Measurements from ENCODE around the gene EPHB2.

DNA sequence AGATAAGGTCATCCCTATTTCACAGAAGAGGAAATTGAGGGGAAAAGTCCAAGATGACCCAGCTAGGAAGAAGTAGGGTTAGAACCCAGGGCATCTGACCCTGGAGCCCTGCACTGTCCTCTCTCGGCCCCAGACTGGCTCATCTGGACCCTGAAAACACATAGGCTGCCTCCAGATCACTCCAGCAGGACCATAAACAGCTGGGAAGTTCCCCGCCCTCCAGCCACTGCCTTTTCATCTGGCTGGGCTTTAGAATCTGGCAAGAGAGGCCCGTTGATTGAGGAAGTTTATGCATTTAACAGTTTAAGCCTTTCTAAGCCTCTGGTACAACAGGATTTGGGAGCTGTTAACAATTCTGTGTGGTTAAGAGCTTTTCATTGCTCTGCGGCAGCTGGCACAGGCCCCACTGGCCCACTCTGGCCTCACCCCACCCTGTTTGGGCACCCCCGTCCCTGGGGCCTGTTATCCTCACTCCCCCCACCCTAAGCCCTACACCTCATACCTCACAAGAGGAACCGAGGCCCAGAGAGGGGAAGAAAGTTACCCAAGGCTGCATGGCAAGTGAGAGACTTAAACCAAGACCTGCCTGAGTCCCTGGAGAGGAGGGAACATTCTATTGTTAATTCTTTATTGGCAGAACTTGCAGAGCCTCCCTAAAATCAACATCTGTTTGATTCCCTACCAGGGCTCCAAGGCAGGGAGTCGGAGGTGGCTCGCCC is 84.2 kb downstream of the EPHB2 start:
- TF ChIP-seq, protein P1, sequence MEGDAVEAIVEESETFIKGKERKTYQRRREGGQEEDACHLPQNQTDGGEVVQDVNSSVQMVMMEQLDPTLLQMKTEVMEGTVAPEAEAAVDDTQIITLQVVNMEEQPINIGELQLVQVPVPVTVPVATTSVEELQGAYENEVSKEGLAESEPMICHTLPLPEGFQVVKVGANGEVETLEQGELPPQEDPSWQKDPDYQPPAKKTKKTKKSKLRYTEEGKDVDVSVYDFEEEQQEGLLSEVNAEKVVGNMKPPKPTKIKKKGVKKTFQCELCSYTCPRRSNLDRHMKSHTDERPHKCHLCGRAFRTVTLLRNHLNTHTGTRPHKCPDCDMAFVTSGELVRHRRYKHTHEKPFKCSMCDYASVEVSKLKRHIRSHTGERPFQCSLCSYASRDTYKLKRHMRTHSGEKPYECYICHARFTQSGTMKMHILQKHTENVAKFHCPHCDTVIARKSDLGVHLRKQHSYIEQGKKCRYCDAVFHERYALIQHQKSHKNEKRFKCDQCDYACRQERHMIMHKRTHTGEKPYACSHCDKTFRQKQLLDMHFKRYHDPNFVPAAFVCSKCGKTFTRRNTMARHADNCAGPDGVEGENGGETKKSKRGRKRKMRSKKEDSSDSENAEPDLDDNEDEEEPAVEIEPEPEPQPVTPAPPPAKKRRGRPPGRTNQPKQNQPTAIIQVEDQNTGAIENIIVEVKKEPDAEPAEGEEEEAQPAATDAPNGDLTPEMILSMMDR (IDR thresholded peaks at IDR 0.05) = no peak
- TF ChIP-seq ZFX (IDR thresholded peaks at IDR 0.05; ENCODE audit: borderline replicate concordance) = no peak

Data from 22Rv1 (cell line).